ENCODE measurements around the gene VPS4A. TPM values are rescaled to one million over a fixed set of nuclear protein-coding genes. Genes with fewer than 3 reads are reported as not detected.

VPS4A gene
- polyA plus RNA-seq, 1 donor from 2014 or later = 46.3 TPM

DNA sequence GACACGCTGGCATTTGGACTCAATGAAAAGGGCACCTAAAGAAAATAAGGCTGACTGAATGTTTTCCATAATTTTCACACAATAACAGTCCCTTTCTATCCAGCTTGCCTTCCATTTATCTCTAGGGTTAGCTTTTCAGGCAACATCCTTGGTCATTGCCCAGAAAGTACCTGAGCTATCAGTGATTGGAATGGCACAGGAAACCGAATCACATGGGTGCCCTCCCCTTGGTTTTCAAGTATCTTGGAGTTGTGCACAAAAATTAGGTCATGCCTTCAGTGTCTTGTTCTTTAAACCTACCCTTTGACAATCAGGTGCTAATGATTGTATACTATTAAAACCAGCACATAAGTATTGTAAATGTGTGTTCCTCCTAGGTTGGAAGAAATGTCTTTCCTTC is 3.3 kb upstream of the VPS4A start:
- H4K20me1 ChIP-seq (ENCODE audit: insufficient read depth) = no peaks in the 10 kb centered on the region
- H2AFZ ChIP-seq (ENCODE audit: low read depth, low read length) = no peak overlapping the region
- H3K9ac ChIP-seq (ENCODE audit: low read length) = no peak overlapping the region
- H3K9me3 ChIP-seq (ENCODE audit: low read length) = no peaks in the 10 kb centered on the region
- H3K4me2 ChIP-seq (ENCODE audit: low read length) = no peak overlapping the region
- H3K79me2 ChIP-seq (replicated peaks; ENCODE audit: insufficient read depth, low read length) = peaks cover 13% of the 10 kb centered on the region
- no peaks in the 10 kb centered on the region for H3K36me3 ChIP-seq (ENCODE audit: insufficient read depth, low read length)
- no peaks in the 10 kb centered on the region for H3F3A ChIP-seq (ENCODE audit: insufficient read depth, low read length, poor library complexity, severe bottlenecking)
- H3K9me2 ChIP-seq (ENCODE audit: insufficient read depth, low read length) = no peaks in the 10 kb centered on the region
- no peak for TF ChIP-seq EP300 (conservative IDR thresholded peaks at IDR 0.05; ENCODE audit: poor library complexity, severe bottlenecking)
- no peak for TF ChIP-seq EZH2 (IDR thresholded peaks at IDR 0.05; ENCODE audit: borderline replicate concordance, insufficient read depth, low read length, poor library complexity, severe bottlenecking)
- no peak for TF ChIP-seq MXI1 (conservative IDR thresholded peaks at IDR 0.05; ENCODE audit: poor library complexity, severe bottlenecking)
- TF ChIP-seq RAD21 (conservative IDR thresholded peaks at IDR 0.05) = no peak
- TF ChIP-seq, protein P1, sequence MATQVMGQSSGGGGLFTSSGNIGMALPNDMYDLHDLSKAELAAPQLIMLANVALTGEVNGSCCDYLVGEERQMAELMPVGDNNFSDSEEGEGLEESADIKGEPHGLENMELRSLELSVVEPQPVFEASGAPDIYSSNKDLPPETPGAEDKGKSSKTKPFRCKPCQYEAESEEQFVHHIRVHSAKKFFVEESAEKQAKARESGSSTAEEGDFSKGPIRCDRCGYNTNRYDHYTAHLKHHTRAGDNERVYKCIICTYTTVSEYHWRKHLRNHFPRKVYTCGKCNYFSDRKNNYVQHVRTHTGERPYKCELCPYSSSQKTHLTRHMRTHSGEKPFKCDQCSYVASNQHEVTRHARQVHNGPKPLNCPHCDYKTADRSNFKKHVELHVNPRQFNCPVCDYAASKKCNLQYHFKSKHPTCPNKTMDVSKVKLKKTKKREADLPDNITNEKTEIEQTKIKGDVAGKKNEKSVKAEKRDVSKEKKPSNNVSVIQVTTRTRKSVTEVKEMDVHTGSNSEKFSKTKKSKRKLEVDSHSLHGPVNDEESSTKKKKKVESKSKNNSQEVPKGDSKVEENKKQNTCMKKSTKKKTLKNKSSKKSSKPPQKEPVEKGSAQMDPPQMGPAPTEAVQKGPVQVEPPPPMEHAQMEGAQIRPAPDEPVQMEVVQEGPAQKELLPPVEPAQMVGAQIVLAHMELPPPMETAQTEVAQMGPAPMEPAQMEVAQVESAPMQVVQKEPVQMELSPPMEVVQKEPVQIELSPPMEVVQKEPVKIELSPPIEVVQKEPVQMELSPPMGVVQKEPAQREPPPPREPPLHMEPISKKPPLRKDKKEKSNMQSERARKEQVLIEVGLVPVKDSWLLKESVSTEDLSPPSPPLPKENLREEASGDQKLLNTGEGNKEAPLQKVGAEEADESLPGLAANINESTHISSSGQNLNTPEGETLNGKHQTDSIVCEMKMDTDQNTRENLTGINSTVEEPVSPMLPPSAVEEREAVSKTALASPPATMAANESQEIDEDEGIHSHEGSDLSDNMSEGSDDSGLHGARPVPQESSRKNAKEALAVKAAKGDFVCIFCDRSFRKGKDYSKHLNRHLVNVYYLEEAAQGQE (IDR thresholded peaks at IDR 0.05; ENCODE audit: borderline replicate concordance) = no peak
- TF ChIP-seq CTCF (IDR thresholded peaks at IDR 0.05; ENCODE audit: poor library complexity, severe bottlenecking) = no peak
- TF ChIP-seq SMC3 (conservative IDR thresholded peaks at IDR 0.05; ENCODE audit: poor library complexity) = no peak
- no peak for TF ChIP-seq TAF1 (IDR thresholded peaks at IDR 0.05; ENCODE audit: low read depth)
- no peak for TF ChIP-seq POLR2AphosphoS5 (IDR thresholded peaks at IDR 0.05)
- H3K4me3 ChIP-seq (ENCODE audit: low read length) = no peak overlapping the region
- no peak overlapping the region for H3K27ac ChIP-seq (ENCODE audit: low read length)
- H3K27me3 ChIP-seq (ENCODE audit: insufficient read depth, low read depth, low read length) = no peaks in the 10 kb centered on the region

DNA sequence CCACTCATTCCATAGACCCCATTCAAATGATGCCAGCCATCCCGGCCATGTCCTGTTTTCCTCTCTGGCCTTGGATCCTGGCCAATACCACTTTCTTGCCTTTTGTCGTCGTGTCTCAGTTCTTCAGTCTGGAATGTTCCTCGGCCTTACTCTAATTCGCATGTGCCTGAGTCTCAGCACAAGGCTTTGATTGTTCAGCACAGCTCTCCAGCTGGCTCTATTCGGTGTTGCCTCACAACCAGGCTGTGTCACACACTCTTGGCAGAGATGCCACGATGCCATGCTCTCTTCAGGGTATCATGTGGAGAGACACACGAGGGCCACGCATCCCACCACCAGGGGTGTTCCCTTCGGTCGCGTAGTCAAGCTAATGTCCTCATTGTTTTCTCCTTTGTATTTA is 1.8 kb upstream of the VPS4A start:
- no peaks in the 10 kb centered on the region for H3F3A ChIP-seq (ENCODE audit: insufficient read depth, low read length, poor library complexity, severe bottlenecking)
- no peak overlapping the region for H3K9ac ChIP-seq (ENCODE audit: low read length)
- no peaks in the 10 kb centered on the region for H3K27me3 ChIP-seq (ENCODE audit: insufficient read depth, low read depth, low read length)
- no peaks in the 10 kb centered on the region for H3K36me3 ChIP-seq (ENCODE audit: insufficient read depth, low read length)
- H3K27ac ChIP-seq (ENCODE audit: low read length) = no peak overlapping the region
- H3K79me2 ChIP-seq (replicated peaks; ENCODE audit: insufficient read depth, low read length) = peaks cover 21% of the 10 kb centered on the region
- no peaks in the 10 kb centered on the region for H3K9me2 ChIP-seq (ENCODE audit: insufficient read depth, low read length)
- no peak overlapping the region for H3K4me3 ChIP-seq (ENCODE audit: low read length)
- H2AFZ ChIP-seq (ENCODE audit: low read depth, low read length) = no peak overlapping the region
- no peaks in the 10 kb centered on the region for H3K9me3 ChIP-seq (ENCODE audit: low read length)
- no peak for TF ChIP-seq POLR2AphosphoS5 (IDR thresholded peaks at IDR 0.05)
- no peak for TF ChIP-seq EZH2 (IDR thresholded peaks at IDR 0.05; ENCODE audit: borderline replicate concordance, insufficient read depth, low read length, poor library complexity, severe bottlenecking)
- TF ChIP-seq, protein P1 (IDR thresholded peaks at IDR 0.05; ENCODE audit: borderline replicate concordance) = no peak
- TF ChIP-seq RAD21 (conservative IDR thresholded peaks at IDR 0.05) = no peak
- TF ChIP-seq MXI1 (conservative IDR thresholded peaks at IDR 0.05; ENCODE audit: poor library complexity, severe bottlenecking) = no peak
- no peak for TF ChIP-seq TAF1 (IDR thresholded peaks at IDR 0.05; ENCODE audit: low read depth)
- no peaks in the 10 kb centered on the region for H4K20me1 ChIP-seq (ENCODE audit: insufficient read depth)
- H3K4me2 ChIP-seq (ENCODE audit: low read length) = no peak overlapping the region
